ENCODE data around the gene CENPP. TPM values are rescaled to one million over a fixed set of nuclear protein-coding genes. Genes with fewer than 3 reads are reported as not detected.

CENPP gene
- total RNA-seq, 1 experiment from 2014 or later: 7.2 TPM

DNA sequence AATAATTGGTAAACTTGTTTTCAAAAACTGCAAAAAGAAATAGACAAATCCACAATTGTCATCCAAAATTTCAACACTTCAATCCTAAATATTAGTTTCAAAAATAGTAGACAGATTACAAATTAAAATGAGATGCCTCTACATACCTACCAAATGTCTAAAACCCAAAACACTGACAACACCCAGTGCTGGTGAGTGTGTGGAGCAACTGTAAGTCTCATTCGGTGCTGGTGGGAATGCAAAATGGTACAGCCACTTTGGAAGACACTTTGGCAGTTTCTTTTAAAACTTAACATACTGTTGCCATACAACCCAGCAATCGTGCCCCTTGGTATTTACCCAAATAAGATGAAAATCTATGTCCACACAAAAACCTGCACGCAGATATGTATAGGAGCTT lies 203.4 kb downstream of the CENPP start:
- H3K4me3 Mint-ChIP-seq (ENCODE audit: low read depth, unreplicated experiment): no peak overlapping the region
- H3K9me3 Mint-ChIP-seq (ENCODE audit: low read depth, unreplicated experiment): no peaks in the 10 kb centered on the region
- TF ChIP-seq, protein P1, sequence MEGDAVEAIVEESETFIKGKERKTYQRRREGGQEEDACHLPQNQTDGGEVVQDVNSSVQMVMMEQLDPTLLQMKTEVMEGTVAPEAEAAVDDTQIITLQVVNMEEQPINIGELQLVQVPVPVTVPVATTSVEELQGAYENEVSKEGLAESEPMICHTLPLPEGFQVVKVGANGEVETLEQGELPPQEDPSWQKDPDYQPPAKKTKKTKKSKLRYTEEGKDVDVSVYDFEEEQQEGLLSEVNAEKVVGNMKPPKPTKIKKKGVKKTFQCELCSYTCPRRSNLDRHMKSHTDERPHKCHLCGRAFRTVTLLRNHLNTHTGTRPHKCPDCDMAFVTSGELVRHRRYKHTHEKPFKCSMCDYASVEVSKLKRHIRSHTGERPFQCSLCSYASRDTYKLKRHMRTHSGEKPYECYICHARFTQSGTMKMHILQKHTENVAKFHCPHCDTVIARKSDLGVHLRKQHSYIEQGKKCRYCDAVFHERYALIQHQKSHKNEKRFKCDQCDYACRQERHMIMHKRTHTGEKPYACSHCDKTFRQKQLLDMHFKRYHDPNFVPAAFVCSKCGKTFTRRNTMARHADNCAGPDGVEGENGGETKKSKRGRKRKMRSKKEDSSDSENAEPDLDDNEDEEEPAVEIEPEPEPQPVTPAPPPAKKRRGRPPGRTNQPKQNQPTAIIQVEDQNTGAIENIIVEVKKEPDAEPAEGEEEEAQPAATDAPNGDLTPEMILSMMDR (IDR thresholded peaks at IDR 0.05; ENCODE audit: unreplicated experiment): no peak
- no peak for DNase-seq
- H3K4me1 Mint-ChIP-seq (ENCODE audit: low read depth, unreplicated experiment): no peaks in the 10 kb centered on the region
- CTCF ChIA-PET: interaction anchor here (0.6 kb wide), 1 partner anchor 42 kb away, joined by 3 read pairs; no protein-coding TSS in a partner anchor
- no peaks in the 10 kb centered on the region for H3K27me3 Mint-ChIP-seq (ENCODE audit: unreplicated experiment)
- BruUV-seq (replicated peaks): no TSS peak
- intact Hi-C loops (cut with micrococcal nuclease; ENCODE audit: unreplicated experiment): no loop called here
- no peaks in the 10 kb centered on the region for H3K36me3 Mint-ChIP-seq (ENCODE audit: insufficient read depth, unreplicated experiment)
- no peak overlapping the region for H3K27ac Mint-ChIP-seq (ENCODE audit: unreplicated experiment)

DNA sequence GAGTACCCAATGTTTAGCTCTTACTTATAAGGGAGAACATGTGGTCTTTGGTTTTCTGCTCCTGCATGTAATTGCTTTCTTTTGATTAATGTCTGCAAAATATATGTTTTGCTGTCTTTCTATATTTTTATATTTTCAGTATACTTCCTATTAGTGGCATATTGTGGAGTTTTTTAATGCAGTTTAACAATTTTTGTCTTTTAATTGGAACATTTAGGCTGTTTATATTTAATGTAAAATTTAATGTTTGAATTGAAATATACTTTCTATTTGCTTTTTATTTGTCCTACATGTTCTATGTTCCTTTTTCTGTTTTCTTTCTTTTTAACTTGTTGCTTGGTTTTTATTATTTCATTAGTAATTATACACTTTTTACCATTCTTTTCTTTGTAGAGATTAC lies 205.1 kb downstream of the CENPP start:
- TF ChIP-seq, protein P1 (IDR thresholded peaks at IDR 0.05; ENCODE audit: unreplicated experiment): no peak
- no TSS peak for BruUV-seq (replicated peaks)
- no peaks in the 10 kb centered on the region for H3K9me3 Mint-ChIP-seq (ENCODE audit: low read depth, unreplicated experiment)
- H3K27me3 Mint-ChIP-seq (ENCODE audit: unreplicated experiment): no peaks in the 10 kb centered on the region
- H3K4me1 Mint-ChIP-seq (ENCODE audit: low read depth, unreplicated experiment): no peaks in the 10 kb centered on the region
- DNase-seq: no peak
- intact Hi-C loops (cut with micrococcal nuclease; ENCODE audit: unreplicated experiment): no loop called here
- H3K27ac Mint-ChIP-seq (ENCODE audit: unreplicated experiment): no peak overlapping the region
- CTCF ChIA-PET: no interaction called here
- no peaks in the 10 kb centered on the region for H3K36me3 Mint-ChIP-seq (ENCODE audit: insufficient read depth, unreplicated experiment)
- H3K4me3 Mint-ChIP-seq (ENCODE audit: low read depth, unreplicated experiment): no peak overlapping the region

DNA sequence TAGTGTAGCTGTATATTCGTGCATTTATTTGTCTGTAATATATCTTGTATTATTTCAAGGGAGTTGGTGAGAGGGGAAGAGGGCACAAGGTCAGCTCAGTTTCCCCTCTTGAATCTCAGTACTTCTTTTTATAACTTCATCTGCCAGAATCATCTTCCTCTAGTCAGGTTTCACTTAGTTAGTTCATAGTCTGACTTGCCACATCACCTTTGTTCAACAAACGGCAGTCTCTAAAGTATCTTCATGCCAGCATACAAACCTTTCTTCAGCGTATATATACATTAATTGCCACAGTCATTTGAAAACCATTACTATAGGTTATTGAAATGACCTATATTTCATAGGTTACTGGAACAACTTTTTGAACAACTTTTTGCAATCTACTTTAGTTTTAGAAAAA lies 208.5 kb downstream of the CENPP start:
- TF ChIP-seq, protein P1 (IDR thresholded peaks at IDR 0.05; ENCODE audit: unreplicated experiment): no peak
- H3K4me1 Mint-ChIP-seq (ENCODE audit: low read depth, unreplicated experiment): no peaks in the 10 kb centered on the region
- H3K36me3 Mint-ChIP-seq (ENCODE audit: insufficient read depth, unreplicated experiment): no peaks in the 10 kb centered on the region
- BruUV-seq (replicated peaks): no TSS peak
- H3K9me3 Mint-ChIP-seq (ENCODE audit: low read depth, unreplicated experiment): no peaks in the 10 kb centered on the region
- CTCF ChIA-PET: interaction anchor here (0.7 kb wide), 1 partner anchor 1115 kb away, joined by 3 read pairs; no protein-coding TSS in a partner anchor
- H3K27ac Mint-ChIP-seq (ENCODE audit: unreplicated experiment): no peak overlapping the region
- no peak overlapping the region for H3K4me3 Mint-ChIP-seq (ENCODE audit: low read depth, unreplicated experiment)
- intact Hi-C loops (cut with micrococcal nuclease; ENCODE audit: unreplicated experiment): no loop called here
- DNase-seq: no peak
- H3K27me3 Mint-ChIP-seq (ENCODE audit: unreplicated experiment): no peaks in the 10 kb centered on the region

DNA sequence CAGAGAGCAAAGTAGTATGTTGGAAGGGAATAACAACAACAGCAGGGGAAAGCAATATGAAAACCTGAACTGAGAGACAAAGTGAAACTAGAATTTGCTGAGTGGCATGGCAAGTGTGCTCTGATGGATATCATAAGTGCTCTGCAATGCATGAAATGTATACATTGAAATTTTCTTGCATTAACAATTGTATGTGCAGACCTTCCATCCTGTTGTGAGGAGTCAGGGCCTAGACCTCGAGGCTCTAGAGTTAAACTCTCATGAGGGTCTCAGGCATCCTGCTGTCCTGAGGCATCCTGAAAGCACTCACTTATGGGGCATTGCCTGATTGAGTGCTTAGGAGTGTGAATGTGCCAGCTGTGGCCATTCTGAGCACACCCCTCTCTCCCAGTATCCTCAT lies 208.9 kb downstream of the CENPP start:
- CTCF ChIA-PET: no interaction called here
- H3K4me3 Mint-ChIP-seq (ENCODE audit: low read depth, unreplicated experiment): no peak overlapping the region

More for the DNA sequence above, 208.9 kb downstream of the CENPP start:
- H3K36me3 Mint-ChIP-seq (ENCODE audit: insufficient read depth, unreplicated experiment): no peaks in the 10 kb centered on the region
- no TSS peak for BruUV-seq (replicated peaks)
- DNase-seq: no peak
- H3K27me3 Mint-ChIP-seq (ENCODE audit: unreplicated experiment): no peaks in the 10 kb centered on the region
- H3K9me3 Mint-ChIP-seq (ENCODE audit: low read depth, unreplicated experiment): no peaks in the 10 kb centered on the region
- no peak overlapping the region for H3K27ac Mint-ChIP-seq (ENCODE audit: unreplicated experiment)
- TF ChIP-seq, protein P1 (IDR thresholded peaks at IDR 0.05; ENCODE audit: unreplicated experiment): no peak
- intact Hi-C loops (cut with micrococcal nuclease; ENCODE audit: unreplicated experiment): no loop called here
- no peaks in the 10 kb centered on the region for H3K4me1 Mint-ChIP-seq (ENCODE audit: low read depth, unreplicated experiment)
